Measurements from ENCODE around the gene CNTN5.
"Not testable (repeated sequence)": the region's sequence is repeated elsewhere in the genome, so short reads cannot be mapped to it uniquely, and the experiment has no call there.

The CNTN5 gene

GRCh38 chr11:100235085-100235484 lies 1214.3 kb downstream of the CNTN5 start:
- Histone ChIP-seq H3K27me3 (ENCODE audit: control insufficient read depth, insufficient read depth, low read length) (no peaks in the 10 kb centered on the region), H3K4me3 (ENCODE audit: low read length) (no peak overlapping the region), H3K9ac (ENCODE audit: low read depth, low read length) (no peak overlapping the region), H3K9me3 (replicated peaks; ENCODE audit: low read length) (no peaks in the 10 kb centered on the region), H3K36me3 (ENCODE audit: insufficient read depth, low read length) (no peaks in the 10 kb centered on the region), H3K4me2 (ENCODE audit: low read length) (no peak overlapping the region), H3K4me1 (ENCODE audit: control insufficient read depth, insufficient read depth, low read length) (no peaks in the 10 kb centered on the region)

GRCh38 chr11:100240025-100240539 lies 1219.3 kb downstream of the CNTN5 start:
- H3K4me2 ChIP-seq (ENCODE audit: low read length) = no peak overlapping the region
- H3K27me3 ChIP-seq (ENCODE audit: control insufficient read depth, insufficient read depth, low read length) = no peaks in the 10 kb centered on the region
- no peaks in the 10 kb centered on the region for H3K4me1 ChIP-seq (ENCODE audit: control insufficient read depth, insufficient read depth, low read length)
- H3K4me3 ChIP-seq (ENCODE audit: low read length) = no peak overlapping the region
- no peaks in the 10 kb centered on the region for H3K9me3 ChIP-seq (replicated peaks; ENCODE audit: low read length)
- no peaks in the 10 kb centered on the region for H3K36me3 ChIP-seq (ENCODE audit: insufficient read depth, low read length)
- no peak overlapping the region for H3K9ac ChIP-seq (ENCODE audit: low read depth, low read length)

- Histone ChIP-seq H3K4me3 (ENCODE audit: low read length) (no peak overlapping the region), H3K27me3 (ENCODE audit: control insufficient read depth, insufficient read depth, low read length) (no peaks in the 10 kb centered on the region), H3K36me3 (ENCODE audit: insufficient read depth, low read length) (no peaks in the 10 kb centered on the region), H3K9me3 (replicated peaks; ENCODE audit: low read length) (no peaks in the 10 kb centered on the region), H3K4me1 (ENCODE audit: control insufficient read depth, insufficient read depth, low read length) (no peaks in the 10 kb centered on the region), H3K9ac (ENCODE audit: low read depth, low read length) (no peak overlapping the region), H3K4me2 (ENCODE audit: low read length) (no peak overlapping the region)
Observed at GRCh38 chr11:100247704-100248103, 1227.0 kb downstream of the CNTN5 start.

- H3K27me3 ChIP-seq (ENCODE audit: control insufficient read depth, insufficient read depth, low read length); H3K9ac ChIP-seq (ENCODE audit: low read depth, low read length); H3K4me2 ChIP-seq (ENCODE audit: low read length); H3K9me3 ChIP-seq (replicated peaks; ENCODE audit: low read length); H3K36me3 ChIP-seq (ENCODE audit: insufficient read depth, low read length); H3K4me1 ChIP-seq (ENCODE audit: control insufficient read depth, insufficient read depth, low read length); H3K4me3 ChIP-seq (ENCODE audit: low read length): not testable (repeated sequence)
Observed at GRCh38 chr11:100257238-100257803, 1236.6 kb downstream of the CNTN5 start.

- no peak overlapping the region for H3K9ac ChIP-seq (ENCODE audit: low read depth, low read length)
- no peak overlapping the region for H3K4me3 ChIP-seq (ENCODE audit: low read length)
- H3K27me3 ChIP-seq (ENCODE audit: control insufficient read depth, insufficient read depth, low read length) = no peaks in the 10 kb centered on the region
- H3K4me1 ChIP-seq (ENCODE audit: control insufficient read depth, insufficient read depth, low read length) = no peaks in the 10 kb centered on the region
- H3K9me3 ChIP-seq (replicated peaks; ENCODE audit: low read length) = no peaks in the 10 kb centered on the region
- no peak overlapping the region for H3K4me2 ChIP-seq (ENCODE audit: low read length)
- no peaks in the 10 kb centered on the region for H3K36me3 ChIP-seq (ENCODE audit: insufficient read depth, low read length)
Observed at GRCh38 chr11:100269516-100269915, 1248.8 kb downstream of the CNTN5 start.

- no peak overlapping the region for H3K4me2 ChIP-seq (ENCODE audit: low read length)
- H3K9me3 ChIP-seq (replicated peaks; ENCODE audit: low read length) = no peaks in the 10 kb centered on the region
- no peak overlapping the region for H3K9ac ChIP-seq (ENCODE audit: low read depth, low read length)
- H3K4me3 ChIP-seq (ENCODE audit: low read length) = no peak overlapping the region
- no peaks in the 10 kb centered on the region for H3K4me1 ChIP-seq (ENCODE audit: control insufficient read depth, insufficient read depth, low read length)
- H3K27me3 ChIP-seq (ENCODE audit: control insufficient read depth, insufficient read depth, low read length) = no peaks in the 10 kb centered on the region
- no peaks in the 10 kb centered on the region for H3K36me3 ChIP-seq (ENCODE audit: insufficient read depth, low read length)
Observed at GRCh38 chr11:100273066-100273815, 1252.5 kb downstream of the CNTN5 start.

- H3K27me3 ChIP-seq (ENCODE audit: control insufficient read depth, insufficient read depth, low read length); H3K9me3 ChIP-seq (replicated peaks; ENCODE audit: low read length); H3K36me3 ChIP-seq (ENCODE audit: insufficient read depth, low read length); H3K4me2 ChIP-seq (ENCODE audit: low read length); H3K4me1 ChIP-seq (ENCODE audit: control insufficient read depth, insufficient read depth, low read length); H3K4me3 ChIP-seq (ENCODE audit: low read length); H3K9ac ChIP-seq (ENCODE audit: low read depth, low read length): not testable (repeated sequence)
Observed at GRCh38 chr11:100274466-100274865, 1253.7 kb downstream of the CNTN5 start.

- Histone ChIP-seq H3K9ac (ENCODE audit: low read depth, low read length) (no peak overlapping the region), H3K4me2 (ENCODE audit: low read length) (no peak overlapping the region), H3K36me3 (ENCODE audit: insufficient read depth, low read length) (no peaks in the 10 kb centered on the region), H3K4me3 (ENCODE audit: low read length) (no peak overlapping the region), H3K4me1 (ENCODE audit: control insufficient read depth, insufficient read depth, low read length) (no peaks in the 10 kb centered on the region), H3K27me3 (ENCODE audit: control insufficient read depth, insufficient read depth, low read length) (no peaks in the 10 kb centered on the region), H3K9me3 (replicated peaks; ENCODE audit: low read length) (no peaks in the 10 kb centered on the region)
Observed at GRCh38 chr11:100294748-100295147, 1274.0 kb downstream of the CNTN5 start.

- H3K27me3 ChIP-seq (ENCODE audit: control insufficient read depth, insufficient read depth, low read length) = no peaks in the 10 kb centered on the region
- H3K36me3 ChIP-seq (ENCODE audit: insufficient read depth, low read length) = no peaks in the 10 kb centered on the region
- no peaks in the 10 kb centered on the region for H3K9me3 ChIP-seq (replicated peaks; ENCODE audit: low read length)
- H3K4me2 ChIP-seq (ENCODE audit: low read length) = no peak overlapping the region
- no peak overlapping the region for H3K9ac ChIP-seq (ENCODE audit: low read depth, low read length)
- H3K4me1 ChIP-seq (ENCODE audit: control insufficient read depth, insufficient read depth, low read length) = no peaks in the 10 kb centered on the region
- H3K4me3 ChIP-seq (ENCODE audit: low read length) = no peak overlapping the region
Observed at GRCh38 chr11:100296051-100296679, 1275.4 kb downstream of the CNTN5 start.

GRCh38 chr11:100297516-100297915 lies 1276.8 kb downstream of the CNTN5 start:
- no peaks in the 10 kb centered on the region for H3K36me3 ChIP-seq (ENCODE audit: insufficient read depth, low read length)

GRCh38 chr11:100302824-100303223 lies 1282.1 kb downstream of the CNTN5 start:
- Histone ChIP-seq H3K4me2 (ENCODE audit: low read length) (no peak overlapping the region), H3K9me3 (replicated peaks; ENCODE audit: low read length) (no peaks in the 10 kb centered on the region), H3K4me3 (ENCODE audit: low read length) (no peak overlapping the region), H3K27me3 (ENCODE audit: control insufficient read depth, insufficient read depth, low read length) (no peaks in the 10 kb centered on the region), H3K9ac (ENCODE audit: low read depth, low read length) (no peak overlapping the region), H3K4me1 (ENCODE audit: control insufficient read depth, insufficient read depth, low read length) (no peaks in the 10 kb centered on the region), H3K36me3 (ENCODE audit: insufficient read depth, low read length) (no peaks in the 10 kb centered on the region)

More at GRCh38 chr11:100297516-100297915, 1276.8 kb downstream of the CNTN5 start:
- Histone ChIP-seq H3K27me3 (ENCODE audit: control insufficient read depth, insufficient read depth, low read length) (no peaks in the 10 kb centered on the region), H3K9ac (ENCODE audit: low read depth, low read length) (no peak overlapping the region), H3K4me3 (ENCODE audit: low read length) (no peak overlapping the region), H3K9me3 (replicated peaks; ENCODE audit: low read length) (no peaks in the 10 kb centered on the region), H3K4me2 (ENCODE audit: low read length) (no peak overlapping the region), H3K4me1 (ENCODE audit: control insufficient read depth, insufficient read depth, low read length) (no peaks in the 10 kb centered on the region)
